ENCODE data around the gene CHST3. TPM values are rescaled to one million over a fixed set of nuclear protein-coding genes. Genes with fewer than 3 reads are reported as not detected.

Gene CHST3
- total and polyA plus RNA-seq, 9 of the 15 experiments (the other 6 are each of a cell fraction or from before 2014, with no cell fraction given), result 0.01 to 1.3 (median 0.15) TPM

GRCh38 chr10:71998840-71999194 lies 34.6 kb downstream of the CHST3 start:
- Histone ChIP-seq H3K27me3 (ENCODE audit: control insufficient read depth in 2 of 2, insufficient read depth in 2 of 2, low read length in 2 of 2) (peaks cover 9 to 28% of the 10 kb centered on the region in 2 experiments), H3K4me3 (no peak overlapping the region), H2AFZ (ENCODE audit: low read depth, low read length) (no peak overlapping the region), H3K27ac (ENCODE audit: extremely low read depth, low read depth, low read length) (no peak overlapping the region), H3K9me1 (ENCODE audit: control insufficient read depth, insufficient read depth, low read length) (no peaks in the 10 kb centered on the region), H3K79me2 (ENCODE audit: control insufficient read depth, insufficient read depth, low read length) (no peaks in the 10 kb centered on the region), H3K4me1 (replicated peaks in 1 of 2; ENCODE audit: control insufficient read depth in 2 of 2, insufficient read depth in 2 of 2, low read length in 2 of 2) (peaks cover 10 to 13% of the 10 kb centered on the region in 2 experiments; a peak in 3 of 5 replicates), H3K9ac (ENCODE audit: insufficient read depth in 1 of 2, low read depth in 2 of 2, low read length in 2 of 2) (peak overlapping the region in 1 of 2 experiments; percentile 12; a peak in 1 of 4 replicates), H3K9me3 (replicated peaks; ENCODE audit: control insufficient read depth, insufficient read depth, low read depth, low read length) (no peaks in the 10 kb centered on the region), H3K4me2 (ENCODE audit: insufficient read depth, low read length) (no peak overlapping the region), H3K36me3 (ENCODE audit: control insufficient read depth, insufficient read depth, low read length) (no peaks in the 10 kb centered on the region), H4K20me1 (replicated peaks; ENCODE audit: control insufficient read depth, insufficient read depth, low read length) (no peaks in the 10 kb centered on the region)
- ATAC-seq (peak; percentile 73), FAIRE-seq (no peak), DNase-seq (ENCODE audit: extremely low read depth in 1 of 4, low spot score in 3 of 4) (peak in 1 of 4 experiments; percentile 37)
- intact Hi-C loops (cut with micrococcal nuclease) (no loop called here), in situ Hi-C loops (cut with MboI) (no loop called here)
- no peak for TF ChIP-seq TBL1XR1 (IDR thresholded peaks at IDR 0.05; ENCODE audit: low read length in 2 of 2)
- no peak for TF ChIP-seq ARID4B (CRISPR knock-in tag; IDR thresholded peaks at IDR 0.05)
- peak; percentile 41; the same call in 1 of the 2 replicates for TF ChIP-seq SPI1 (IDR thresholded peaks at IDR 0.05; ENCODE audit: borderline replicate concordance, low read depth, low read length)
- TF ChIP-seq ZNF24 (IDR thresholded peaks at IDR 0.05), result peak; percentile 74
- TF ChIP-seq ZC3H4 (CRISPR knock-in tag; IDR thresholded peaks at IDR 0.05; ENCODE audit: borderline replicate concordance), result no peak
- TF ChIP-seq JUND (IDR thresholded peaks at IDR 0.05; ENCODE audit: borderline replicate concordance, low read depth, low read length), result 0 out of 2 replicates have a peak, but pooled peaks have one; percentile 23
- TF ChIP-seq JUND (tag; IDR thresholded peaks at IDR 0.05; ENCODE audit: borderline replicate concordance, low read depth, low read length), result no peak
- no peak for TF ChIP-seq MYNN (IDR thresholded peaks at IDR 0.05)
- TF ChIP-seq MYNN (CRISPR knock-in tag; IDR thresholded peaks at IDR 0.05), result no peak
- no peak for TF ChIP-seq KAT7 (CRISPR knock-in tag; IDR thresholded peaks at IDR 0.05; ENCODE audit: borderline replicate concordance)
- TF ChIP-seq, protein P1, sequence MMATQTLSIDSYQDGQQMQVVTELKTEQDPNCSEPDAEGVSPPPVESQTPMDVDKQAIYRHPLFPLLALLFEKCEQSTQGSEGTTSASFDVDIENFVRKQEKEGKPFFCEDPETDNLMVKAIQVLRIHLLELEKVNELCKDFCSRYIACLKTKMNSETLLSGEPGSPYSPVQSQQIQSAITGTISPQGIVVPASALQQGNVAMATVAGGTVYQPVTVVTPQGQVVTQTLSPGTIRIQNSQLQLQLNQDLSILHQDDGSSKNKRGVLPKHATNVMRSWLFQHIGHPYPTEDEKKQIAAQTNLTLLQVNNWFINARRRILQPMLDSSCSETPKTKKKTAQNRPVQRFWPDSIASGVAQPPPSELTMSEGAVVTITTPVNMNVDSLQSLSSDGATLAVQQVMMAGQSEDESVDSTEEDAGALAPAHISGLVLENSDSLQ (IDR thresholded peaks at IDR 0.05), result 0 out of 2 replicates have a peak, but pooled peaks have one; percentile 42
- TF ChIP-seq CSDE1 (IDR thresholded peaks at IDR 0.05), result no peak
- no peak for TF ChIP-seq CXXC5 (CRISPR knock-in tag; IDR thresholded peaks at IDR 0.05)
- TF ChIP-seq PHB (CRISPR knock-in tag; IDR thresholded peaks at IDR 0.05), result no peak
- 4% methylated on average over 5 of the region's 5 CpGs for WGBS (ENCODE audit: insufficient coverage, low coverage, missing lambda C conversion rate)
- ChIA-PET POLR2A (interaction anchor here (0.7 to 1.6 kb wide), 5 partner anchors 9 to 275 kb away, joined by 3 to 10 read pairs (median 4); partner anchors contain the start of gene DDIT4), CTCF (ENCODE audit: low intra/inter-chr PET ratio) (interaction anchor here (0.6 kb wide), 1 partner anchor 163 kb away, joined by 3 read pairs; no protein-coding TSS in a partner anchor)
- BruUV-seq (replicated peaks), result no TSS peak

All from K562 (cell line).